Upper lobe of left lung (tissue), 6 donors: ENCODE measurements around the gene DCP2. TPM values are rescaled to one million over a fixed set of nuclear protein-coding genes. Genes with fewer than 3 reads are reported as not detected.

Source experiments
- ATAC-seq, 2 donors: fragments of 200-7000 bp; cut with Tn5 transposase; one replicate each; pipeline ENCODE4 v1.9.1; 2022; ENCODE audit warnings: mild to moderate bottlenecking in 2 of 2, moderate library complexity in 2 of 2; ENCODE audit not compliant: low FRiP score in 2 of 2
- DNase-seq, 2 donors: peaks; one replicate each; pipeline ENCODE4 v3.0.0-alpha.2; 2019 to 2020
- H3K27ac ChIP-seq, 4 donors: fragments of 200-600 bp; sonication (generic); one replicate each; pipeline ENCODE4 v1.5.1; 2016 to 2019
- H3K27me3 ChIP-seq, 4 donors: fragments of 200-600 bp; sonication (generic); one replicate each; pipeline ENCODE4 v1.5.1; 2017 to 2019
- H3K36me3 ChIP-seq, 4 donors: fragments of 200-600 bp; sonication (generic); one replicate each; pipeline ENCODE4 v1.5.1; 2016 to 2019
- H3K4me1 ChIP-seq, 4 donors: fragments of 200-600 bp; sonication (generic); one replicate each; pipeline ENCODE4 v1.5.1; 2018 to 2019
- H3K4me3 ChIP-seq, 4 donors: fragments of 200-600 bp; sonication (generic); one replicate each; pipeline ENCODE4 v1.5.1; 2017 to 2019; ENCODE audit warnings: mild to moderate bottlenecking in 2 of 4, moderate library complexity in 1 of 4
- H3K9me3 ChIP-seq, 4 donors: fragments of 200-600 bp; sonication (generic); one replicate each; pipeline ENCODE4 v1.5.1; 2018 to 2019
- CTCF ChIP-seq, 6 experiments: fragments of 450-650 bp in 4 of 6; fragments of 200-600 bp in 2 of 6; sonication (generic) in 2 of 6; IDR thresholded peaks; one replicate each; pipeline ENCODE4 v1.5.1; 2016 to 2019; ENCODE audit warnings: antibody characterized with exemption in 6 of 6
- EP300 ChIP-seq, 4 donors: sonication (generic); formaldehyde crosslinking; IDR thresholded peaks; one replicate each; pipeline ENCODE4 v1.5.1; 2017; ENCODE audit warnings: antibody characterized with exemption in 4 of 4, control low read depth in 2 of 4
- POLR2A ChIP-seq, 4 donors: fragments of 450-650 bp; IDR thresholded peaks; one replicate each; pipeline ENCODE4 v1.5.1; 2016 to 2017; ENCODE audit warnings: antibody characterized with exemption in 4 of 4, mild to moderate bottlenecking in 2 of 4
- POLR2AphosphoS5 ChIP-seq, 2 donors: sonication (generic); formaldehyde crosslinking; IDR thresholded peaks; one replicate each; pipeline ENCODE4 v1.5.1; 2017; ENCODE audit warnings: antibody characterized with exemption in 2 of 2
- whole genome bisulfite sequencing, 2 donors: methylation state at CpG; one replicate each; pipeline ENCODE4 v1.1.5; 2017 to 2018; 5-methylcytosine and 5-hydroxymethylcytosine counted together
- total RNA-seq, 6 donors: library from RNA; depleted of rRNA in 4 of 6; stranded (reverse); fragments of >200 nt in 4 of 6; gene quantifications; one replicate each; pipeline versions ENCODE4 v1.1.0 to v1.2.1, GENCODE V29; 2016 to 2021
- donor health status: DM: no; HTN: no; CAD: no; lungs with moderate emphysema.
- donor health status: DM: no; HTN: yes; CAD: no; lungs with severe emphysema.

DCP2 gene
- total RNA-seq, 6 donors from 2014 or later, result 17.8 to 111 (median 53.2) TPM

DNA sequence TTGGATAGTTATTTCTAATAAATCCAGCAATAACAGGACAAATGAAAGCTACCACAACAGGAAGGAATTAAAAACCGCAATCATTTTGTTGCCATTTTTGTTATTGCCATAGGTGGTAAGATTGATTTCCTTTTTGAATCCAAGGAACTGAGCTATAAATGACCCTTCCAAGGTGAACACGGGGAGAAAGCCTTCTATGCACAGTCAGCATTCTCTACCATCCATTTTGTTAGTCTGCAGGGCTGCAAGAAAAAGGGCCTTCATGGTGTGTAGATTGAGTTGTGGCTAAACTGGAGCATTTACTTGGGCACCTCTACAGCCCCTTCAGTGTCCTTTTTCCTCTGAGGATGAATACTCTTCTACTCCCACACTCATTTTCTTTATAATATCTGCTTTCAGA, 35.9 kb upstream of the DCP2 start:
- DNase-seq (no peak), ATAC-seq (no peak)
- no peaks in the 10 kb centered on the region for H3K9me3 ChIP-seq
- no peak overlapping the region for H3K27ac ChIP-seq
- no peak for TF ChIP-seq POLR2AphosphoS5 (IDR thresholded peaks at IDR 0.05)
- no peak for TF ChIP-seq EP300 (IDR thresholded peaks at IDR 0.05)
- no peak for TF ChIP-seq POLR2A (IDR thresholded peaks at IDR 0.05)
- TF ChIP-seq CTCF (IDR thresholded peaks at IDR 0.05), result no peak
- no peaks in the 10 kb centered on the region for H3K36me3 ChIP-seq
- 50 to 60% methylated on average over 2 of the region's 2 CpGs for WGBS, 2 donors
- H3K4me3 ChIP-seq, result no peak overlapping the region
- H3K4me1 ChIP-seq, result no peaks in the 10 kb centered on the region
- H3K27me3 ChIP-seq, result no peaks in the 10 kb centered on the region

DNA sequence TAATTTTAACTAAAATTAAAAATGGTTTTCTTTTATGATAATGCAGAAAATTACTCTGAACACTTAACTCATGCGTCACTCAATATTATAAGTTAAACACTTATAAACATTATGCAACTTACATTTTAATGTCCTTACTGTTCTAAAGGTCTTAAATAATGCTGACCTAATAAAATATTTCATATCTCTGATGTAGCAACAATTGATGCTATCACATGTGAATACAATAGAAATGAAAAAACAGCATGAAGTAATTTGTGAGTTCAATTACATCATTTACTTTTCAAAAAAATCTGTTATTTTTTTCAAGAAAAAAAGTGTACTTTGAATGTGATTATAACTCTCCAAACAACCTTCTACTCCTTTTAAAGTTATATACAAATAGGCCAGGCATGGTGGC, 28.1 kb upstream of the DCP2 start:
- WGBS, 2 donors, result 88 to 94% methylated on average over 1 of the region's 1 CpG
- TF ChIP-seq POLR2AphosphoS5 (IDR thresholded peaks at IDR 0.05), result no peak
- TF ChIP-seq POLR2A (IDR thresholded peaks at IDR 0.05), result no peak
- TF ChIP-seq CTCF (IDR thresholded peaks at IDR 0.05), result no peak
- no peak for TF ChIP-seq EP300 (IDR thresholded peaks at IDR 0.05)
- Histone ChIP-seq H3K27me3 (no peaks in the 10 kb centered on the region), H3K27ac (no peak overlapping the region), H3K4me1 (no peaks in the 10 kb centered on the region), H3K36me3 (no peaks in the 10 kb centered on the region), H3K9me3 (no peaks in the 10 kb centered on the region), H3K4me3 (no peak overlapping the region)
- ATAC-seq (no peak), DNase-seq (no peak)

GRCh38 chr5:112951124-112951702, 25.4 kb upstream of the DCP2 start:
- no peaks in the 10 kb centered on the region for H3K36me3 ChIP-seq
- no peaks in the 10 kb centered on the region for H3K9me3 ChIP-seq
- no peaks in the 10 kb centered on the region for H3K4me1 ChIP-seq
- DNase-seq (no peak), ATAC-seq (no peak)
- H3K4me3 ChIP-seq, result no peak overlapping the region
- 90% methylated on average over 12 of the region's 12 CpGs for whole genome bisulfite sequencing, 2 donors
- H3K27me3 ChIP-seq, result no peaks in the 10 kb centered on the region
- H3K27ac ChIP-seq, result no peak overlapping the region
- TF ChIP-seq EP300 (IDR thresholded peaks at IDR 0.05), result no peak

- H3K36me3 ChIP-seq, result no peaks in the 10 kb centered on the region
- H3K4me1 ChIP-seq, result peaks cover 15 to 27% (median 21%) of the 10 kb centered on the region in 4 donors
- ATAC-seq, result no peak
- TF ChIP-seq POLR2AphosphoS5 (IDR thresholded peaks at IDR 0.05) (no peak), EP300 (IDR thresholded peaks at IDR 0.05) (no peak), CTCF (IDR thresholded peaks at IDR 0.05) (no peak), POLR2A (IDR thresholded peaks at IDR 0.05) (no peak)
- DNase-seq, result no peak
- no peaks in the 10 kb centered on the region for H3K27me3 ChIP-seq
- H3K27ac ChIP-seq, result no peak overlapping the region
- WGBS, 2 donors, result 69 to 73% methylated on average over 3 of the region's 3 CpGs
- H3K4me3 ChIP-seq, result no peak overlapping the region
- no peaks in the 10 kb centered on the region for H3K9me3 ChIP-seq
Observed at GRCh38 chr5:112956606-112957005, 20.0 kb upstream of the DCP2 start.

DNA sequence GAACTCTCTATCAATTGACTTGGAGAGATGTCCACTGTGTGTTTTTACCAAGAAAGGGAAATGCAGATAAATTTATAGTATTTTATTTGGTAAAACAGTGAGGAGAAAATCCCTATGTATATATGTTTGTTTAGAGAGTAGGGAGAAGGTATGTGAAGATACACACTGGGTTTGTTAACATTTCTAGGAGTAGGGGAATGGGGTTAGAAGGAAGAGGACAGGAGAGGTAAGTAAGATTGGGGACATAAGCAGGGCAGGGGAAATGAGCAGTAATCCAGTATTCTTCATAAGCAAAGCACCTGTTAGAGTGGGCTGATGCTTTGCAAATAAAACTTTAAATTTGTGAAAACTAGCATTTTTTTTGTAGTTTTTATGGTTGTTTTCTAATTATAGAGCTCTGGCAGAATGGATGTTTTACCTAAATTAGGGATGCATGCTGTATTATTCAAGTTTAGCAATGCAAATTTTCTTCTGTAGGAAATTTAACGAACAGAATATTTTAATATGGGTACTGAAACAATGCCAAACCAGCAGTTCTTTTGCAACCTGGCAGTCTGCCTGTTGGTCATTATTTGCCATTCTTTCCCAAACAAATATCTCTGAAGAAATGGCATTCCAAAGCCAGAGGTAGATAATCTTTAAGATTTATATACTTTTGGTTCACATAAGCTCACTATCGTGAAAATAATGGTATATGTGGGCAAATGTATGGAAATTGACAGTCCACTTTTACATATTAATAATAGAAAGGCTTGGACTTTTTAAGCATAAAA, 19.4 kb upstream of the DCP2 start:
- Histone ChIP-seq H3K27ac (no peak overlapping the region), H3K4me1 (peaks cover 15 to 27% (median 21%) of the 10 kb centered on the region in 4 donors), H3K9me3 (no peaks in the 10 kb centered on the region), H3K36me3 (no peaks in the 10 kb centered on the region), H3K4me3 (no peak overlapping the region), H3K27me3 (no peaks in the 10 kb centered on the region)
- 53 to 64% methylated on average over 2 of the region's 2 CpGs for WGBS, 2 donors
- DNase-seq (no peak), ATAC-seq (no peak)
- no peak for TF ChIP-seq POLR2AphosphoS5 (IDR thresholded peaks at IDR 0.05)
- TF ChIP-seq CTCF (IDR thresholded peaks at IDR 0.05), result no peak
- no peak for TF ChIP-seq EP300 (IDR thresholded peaks at IDR 0.05)
- TF ChIP-seq POLR2A (IDR thresholded peaks at IDR 0.05), result no peak
